Cardiac ventricle fibroblast (primary cell): ENCODE measurements around the gene TBC1D3L. TPM values are rescaled to one million over a fixed set of nuclear protein-coding genes. Genes with fewer than 3 reads are reported as not detected.

Source experiments
- total RNA-seq: library from RNA; depleted of rRNA; stranded (reverse); fragments of >200 nt; gene quantifications from 2 replicates; pipeline ENCODE4 v1.2.3, GENCODE V29; 2015

The TBC1D3L gene
- total RNA-seq, result 1.9 and 4.1 TPM in 2 replicates

GRCh38 chr17:37988960-37989359 is at the start of gene TBC1D3L:
Gene TBC1D3L (minus strand): TSS chr17:37989060. CDS start chr17:37987520, 1,540 bp downstream.

DNA sequence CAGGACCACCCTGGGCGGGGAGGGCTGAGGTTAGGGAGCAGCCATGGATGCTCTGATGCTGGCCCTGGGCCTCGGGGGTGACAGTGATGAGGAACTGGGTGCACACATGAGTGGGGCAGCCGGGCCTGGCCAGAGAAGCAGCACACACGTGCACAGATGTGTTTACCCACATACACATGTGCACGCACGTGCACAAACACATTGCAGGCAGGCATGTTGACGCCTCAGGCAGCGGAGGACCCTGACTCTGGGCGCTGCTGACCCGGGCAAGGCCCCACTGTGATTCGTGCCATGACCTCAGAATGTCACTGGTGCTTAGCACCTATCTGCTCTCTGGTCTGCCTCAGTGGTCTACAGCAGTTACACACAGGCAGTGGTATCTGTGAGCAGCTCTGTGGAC is 14.8 kb upstream of the TBC1D3L start, which contains the start of gene TBC1D3D:
TBC1D3D (plus strand) TSS at position 301 of the 400 bp plus-strand sequence. CDS start 1,585 bp downstream, outside the sequence.

Other genes starting within 250 kb of the TBC1D3L start
- gene HNF1B, start 244.0 kb downstream of the TBC1D3L start, total RNA-seq, result not detected in 2 replicates
- not detected in 2 replicates for gene TBC1D3K, start 64.6 kb downstream of the TBC1D3L start, total RNA-seq
- not detected in 2 replicates for gene TBC1D3D, start 14.9 kb upstream of the TBC1D3L start, total RNA-seq
- not detected in 2 replicates for gene TBC1D3C, start 79.6 kb upstream of the TBC1D3L start, total RNA-seq
- not detected in 2 replicates for gene TBC1D3E, start 138.9 kb upstream of the TBC1D3L start, total RNA-seq
- gene TBC1D3, start 203.5 kb upstream of the TBC1D3L start, total RNA-seq, result not detected in 2 replicates